ENCODE measurements around the gene QSOX1.
A peak's percentile ranks its signal among the peaks of the same experiment; 100 is the strongest.

Gene QSOX1

GRCh38 chr1:180144659-180145357, 9.9 kb upstream of the QSOX1 start:
- CTCF ChIA-PET: interaction anchor here (1.3 kb wide), 1 partner anchor 277 kb away, joined by 4 read pairs; no protein-coding TSS in a partner anchor

GRCh38 chr1:180145446-180145845, 9.2 kb upstream of the QSOX1 start:
- ChIA-PET POLR2A (interaction anchor here (1.4 kb wide), 1 partner anchor 9 kb away, joined by 6 read pairs; the partner anchor contains the start of gene QSOX1), CTCF (interaction anchor here (1.3 kb wide), 1 partner anchor 278 kb away, joined by 4 read pairs; no protein-coding TSS in a partner anchor)

More at GRCh38 chr1:180144659-180145357, 9.9 kb upstream of the QSOX1 start:
- POLR2A ChIA-PET: interaction anchor here (1.4 kb wide), 1 partner anchor 9 kb away, joined by 6 read pairs; the partner anchor contains the start of gene QSOX1
- DNase-seq (ENCODE audit: low read depth, low spot score): no peak
- no peak overlapping the region for H3K4me3 ChIP-seq (ENCODE audit: low read depth, low read length)
- TF ChIP-seq CTCF (IDR thresholded peaks at IDR 0.05; ENCODE audit: insufficient read depth, low read length, missing control alignments): no peak

GRCh38 chr1:180150982-180151381, 3.7 kb upstream of the QSOX1 start:
- TF ChIP-seq CTCF (IDR thresholded peaks at IDR 0.05; ENCODE audit: insufficient read depth, low read length, missing control alignments): no peak
- DNase-seq (ENCODE audit: low read depth, low spot score): no peak
- H3K4me3 ChIP-seq (ENCODE audit: low read depth, low read length): no peak overlapping the region
- POLR2A ChIA-PET: interaction anchor here (0.6 kb wide), 1 partner anchor 55 kb away, joined by 4 read pairs; no protein-coding TSS in a partner anchor
- CTCF ChIA-PET: no interaction called here

More at GRCh38 chr1:180145446-180145845, 9.2 kb upstream of the QSOX1 start:
- DNase-seq (ENCODE audit: low read depth, low spot score): no peak
- no peak for TF ChIP-seq CTCF (IDR thresholded peaks at IDR 0.05; ENCODE audit: insufficient read depth, low read length, missing control alignments)
- H3K4me3 ChIP-seq (ENCODE audit: low read depth, low read length): no peak overlapping the region

GRCh38 chr1:180151508-180151907, 3.2 kb upstream of the QSOX1 start:
- TF ChIP-seq CTCF (IDR thresholded peaks at IDR 0.05; ENCODE audit: insufficient read depth, low read length, missing control alignments): no peak
- POLR2A ChIA-PET: interaction anchor here (0.6 kb wide), 1 partner anchor 55 kb away, joined by 4 read pairs; no protein-coding TSS in a partner anchor
- DNase-seq (ENCODE audit: low read depth, low spot score): peak; percentile 77

GRCh38 chr1:180152588-180152987, 2.1 kb upstream of the QSOX1 start:
- ChIA-PET POLR2A (no interaction called here), CTCF (no interaction called here)
- no peak overlapping the region for H3K4me3 ChIP-seq (ENCODE audit: low read depth, low read length)
- DNase-seq (ENCODE audit: low read depth, low spot score): no peak
- TF ChIP-seq CTCF (IDR thresholded peaks at IDR 0.05; ENCODE audit: insufficient read depth, low read length, missing control alignments): no peak

More at GRCh38 chr1:180151508-180151907, 3.2 kb upstream of the QSOX1 start:
- CTCF ChIA-PET: no interaction called here
- no peak overlapping the region for H3K4me3 ChIP-seq (ENCODE audit: low read depth, low read length)

- no peak overlapping the region for H3K4me3 ChIP-seq (ENCODE audit: low read depth, low read length)
- no peak for TF ChIP-seq CTCF (IDR thresholded peaks at IDR 0.05; ENCODE audit: insufficient read depth, low read length, missing control alignments)
- no peak for DNase-seq (ENCODE audit: low read depth, low spot score)
- POLR2A ChIA-PET: no interaction called here
- CTCF ChIA-PET: no interaction called here
Measured at GRCh38 chr1:180153032-180153431, 1.6 kb upstream of the QSOX1 start.
